GM12864 (cell line): ENCODE results near the gene SRSF3.
"Not testable (repeated sequence)": the region's sequence is repeated elsewhere in the genome, so short reads cannot be mapped to it uniquely, and the experiment has no call there.

Experiments
- DNase-seq: peaks from one replicate; pipeline ENCODE4 v3.0.0-alpha.2; 2011; ENCODE audit warnings: low read depth
- H3K4me3 ChIP-seq: 2 replicates; pipeline ENCODE4 v1.5.1; 2011; ENCODE audit warnings: mild to moderate bottlenecking, low read depth, low read length, control low read depth
- CTCF ChIP-seq: IDR thresholded peaks from 2 replicates; pipeline ENCODE4 v1.5.1; 2011; ENCODE audit warnings: low read depth, mild to moderate bottlenecking, moderate library complexity, low read length, control low read depth, inconsistent platforms; ENCODE audit errors: missing control alignments

SRSF3 gene

GRCh38 chr6:36610041-36610955, 16.1 kb downstream of the SRSF3 start:
- TF ChIP-seq CTCF: no peak
- no peak overlapping the region for H3K4me3 ChIP-seq
- DNase-seq: no peak

GRCh38 chr6:36610956-36611336, 16.8 kb downstream of the SRSF3 start:
- no peak for TF ChIP-seq CTCF
- DNase-seq: no peak

GRCh38 chr6:36611679-36612078, 17.5 kb downstream of the SRSF3 start:
- H3K4me3 ChIP-seq, DNase-seq: not testable (repeated sequence)

More at GRCh38 chr6:36610956-36611336, 16.8 kb downstream of the SRSF3 start:
- no peak overlapping the region for H3K4me3 ChIP-seq

GRCh38 chr6:36612101-36612625, 18.0 kb downstream of the SRSF3 start:
- no peak for DNase-seq
- no peak for TF ChIP-seq CTCF
- H3K4me3 ChIP-seq: no peak overlapping the region

- no peak for DNase-seq
- no peak overlapping the region for H3K4me3 ChIP-seq
- no peak for TF ChIP-seq CTCF
Measured at GRCh38 chr6:36613200-36613995, 19.2 kb downstream of the SRSF3 start.

GRCh38 chr6:36615018-36615761, 21.0 kb downstream of the SRSF3 start:
- no peak for DNase-seq
- H3K4me3 ChIP-seq: no peak overlapping the region
- TF ChIP-seq CTCF: peak; percentile 83
